H9 (cell line): ENCODE measurements around the gene TSPYL4. TPM values are rescaled to one million over a fixed set of nuclear protein-coding genes. Genes with fewer than 3 reads are reported as not detected.

Source experiments
- DNase-seq: peaks from one replicate; pipeline ENCODE4 v3.0.0-alpha.2; 2017
- H2AFZ ChIP-seq: one replicate; pipeline ENCODE4 v1.6.1; 2013; ENCODE audit warnings: mild to moderate bottlenecking, low read length, control low read depth, moderate library complexity
- H2AK5ac ChIP-seq: 2 replicates; pipeline ENCODE4 v1.6.1; 2013; ENCODE audit warnings: low read length, control low read depth, mixed read lengths; ENCODE audit not compliant: insufficient read length
- H2BK120ac ChIP-seq: one replicate; pipeline ENCODE4 v1.6.1; 2013; ENCODE audit warnings: low read depth, mild to moderate bottlenecking, low read length, control low read depth, inconsistent platforms; ENCODE audit not compliant: poor library complexity, severe bottlenecking
- H2BK12ac ChIP-seq: 2 replicates; pipeline ENCODE4 v1.6.1; 2013; ENCODE audit warnings: low read length, control low read depth, mixed read lengths, low read depth; ENCODE audit not compliant: insufficient read length
- H2BK15ac ChIP-seq: 2 replicates; pipeline ENCODE4 v1.6.1; 2013; ENCODE audit warnings: low read depth, low read length, control low read depth
- H2BK20ac ChIP-seq: one replicate; pipeline ENCODE4 v1.6.1; 2013; ENCODE audit warnings: low read depth, mild to moderate bottlenecking, low read length, control low read depth, inconsistent platforms; ENCODE audit not compliant: poor library complexity, severe bottlenecking
- H2BK5ac ChIP-seq: 2 replicates; pipeline ENCODE4 v1.6.1; 2013; ENCODE audit warnings: low read length, control low read depth, mixed read lengths; ENCODE audit not compliant: insufficient read length
- H3K14ac ChIP-seq: 2 replicates; pipeline ENCODE4 v1.6.1; 2013; ENCODE audit warnings: low read length, control low read depth; ENCODE audit not compliant: insufficient read depth
- H3K18ac ChIP-seq: 2 replicates; pipeline ENCODE4 v1.6.1; 2013; ENCODE audit warnings: low read depth, mild to moderate bottlenecking, mixed read lengths, low read length, control low read depth; ENCODE audit not compliant: insufficient read length
- H3K23ac ChIP-seq: 2 replicates; pipeline ENCODE4 v1.6.1; 2013; ENCODE audit warnings: low read length, control low read depth, mixed read lengths, low read depth; ENCODE audit not compliant: insufficient read length
- H3K23me2 ChIP-seq: 2 replicates; pipeline ENCODE4 v1.6.1; 2013; ENCODE audit warnings: low read depth, mild to moderate bottlenecking, mixed read lengths, low read length, control low read depth; ENCODE audit not compliant: insufficient read length, poor library complexity, severe bottlenecking
- H3K27ac ChIP-seq: 2 replicates; pipeline ENCODE4 v1.5.1; 2013; ENCODE audit warnings: low read length, control low read depth, mixed read lengths, low read depth; ENCODE audit not compliant: insufficient read length
- H3K27me3 ChIP-seq: 2 replicates; pipeline ENCODE4 v1.6.1; 2013; ENCODE audit warnings: low read length, control low read depth, inconsistent platforms; ENCODE audit not compliant: insufficient read depth
- H3K4ac ChIP-seq: 2 replicates; pipeline ENCODE4 v1.6.1; 2013; ENCODE audit warnings: low read depth, mild to moderate bottlenecking, control low read depth, inconsistent platforms, low read length, moderate library complexity
- H3K4me1 ChIP-seq: 2 replicates; pipeline ENCODE4 v1.6.1; 2013; ENCODE audit warnings: low read length, control low read depth, inconsistent platforms; ENCODE audit not compliant: insufficient read depth
- H3K4me2 ChIP-seq: 2 replicates; pipeline ENCODE4 v1.6.1; 2013; ENCODE audit warnings: low read length, control low read depth, mixed read lengths; ENCODE audit not compliant: insufficient read length, insufficient read depth
- H3K56ac ChIP-seq: 2 replicates; pipeline ENCODE4 v1.6.1; 2013; ENCODE audit warnings: low read depth, mild to moderate bottlenecking, mixed read lengths, low read length, control low read depth; ENCODE audit not compliant: insufficient read length
- H3K79me1 ChIP-seq: 2 replicates; pipeline ENCODE4 v1.6.1; 2013; ENCODE audit warnings: low read depth, mild to moderate bottlenecking, moderate library complexity, low read length, control low read depth, inconsistent platforms; ENCODE audit not compliant: insufficient read depth, poor library complexity, severe bottlenecking
- H3K79me2 ChIP-seq: 2 replicates; pipeline ENCODE4 v1.6.1; 2013; ENCODE audit warnings: low read length, control low read depth, inconsistent platforms; ENCODE audit not compliant: insufficient read depth
- H3K9ac ChIP-seq: 2 replicates; pipeline ENCODE4 v1.6.1; 2013; ENCODE audit warnings: low read length, control low read depth, mixed read lengths; ENCODE audit not compliant: insufficient read length; ENCODE audit errors: extremely low read depth
- H3K9me3 ChIP-seq: one replicate; pipeline ENCODE4 v1.6.1; 2013; ENCODE audit warnings: low read depth, low read length, inconsistent platforms; ENCODE audit not compliant: control insufficient read depth
- H3T11ph ChIP-seq: one replicate; pipeline ENCODE4 v1.6.1; 2013; ENCODE audit warnings: mild to moderate bottlenecking, low read length, control low read depth, inconsistent platforms
- H4K20me1 ChIP-seq: one replicate; pipeline ENCODE4 v1.6.1; 2013; ENCODE audit not compliant: control insufficient read depth, insufficient read length, insufficient read depth
- H4K5ac ChIP-seq: 2 replicates; pipeline ENCODE4 v1.6.1; 2013; ENCODE audit warnings: low read depth, mild to moderate bottlenecking, mixed read lengths, low read length, control low read depth; ENCODE audit not compliant: insufficient read length
- H4K8ac ChIP-seq: replicated peaks from 2 replicates; pipeline ENCODE4 v1.6.1; 2013; ENCODE audit warnings: low read length, control low read depth, mixed read lengths, low read depth; ENCODE audit not compliant: insufficient read length
- H4K91ac ChIP-seq: 2 replicates; pipeline ENCODE4 v1.6.1; 2013; ENCODE audit warnings: low read depth, mild to moderate bottlenecking, moderate library complexity, mixed read lengths, low read length, control low read depth; ENCODE audit not compliant: insufficient read length
- H3K27ac Mint-ChIP-seq, 3 experiments: 2 replicates in 2 of 3; 3 replicates in 1 of 3; pipeline ENCODE4 v1.8.0; 2020 to 2021; ENCODE audit warnings: mixed read lengths in 3 of 3, mild to moderate bottlenecking in 1 of 3, moderate library complexity in 1 of 3
- H3K27me3 Mint-ChIP-seq: 2 replicates; pipeline ENCODE4 v1.8.0; 2021; ENCODE audit warnings: low read depth, mild to moderate bottlenecking, moderate library complexity, mixed read lengths
- H3K36me3 Mint-ChIP-seq, 3 experiments: 2 replicates in 2 of 3; 3 replicates in 1 of 3; pipeline ENCODE4 v1.8.0; 2020 to 2021; ENCODE audit warnings: low read depth in 3 of 3, mixed read lengths in 3 of 3; ENCODE audit not compliant: insufficient read depth in 1 of 3
- H3K4me1 Mint-ChIP-seq, 2 experiments: 2 replicates each; pipeline ENCODE4 v1.8.0; 2020; ENCODE audit warnings: mixed read lengths in 2 of 2
- H3K4me3 Mint-ChIP-seq, 2 experiments: 2 replicates in 1 of 2; 3 replicates in 1 of 2; pipeline ENCODE4 v1.8.0; 2020 to 2021; ENCODE audit warnings: mild to moderate bottlenecking in 2 of 2, mixed read lengths in 2 of 2, moderate library complexity in 1 of 2
- H3K9me3 Mint-ChIP-seq, 2 experiments: 2 replicates in 1 of 2; 3 replicates in 1 of 2; pipeline ENCODE4 v1.8.0; 2020; ENCODE audit warnings: mild to moderate bottlenecking in 2 of 2, mixed read lengths in 2 of 2, moderate library complexity in 1 of 2
- CTCF ChIP-seq: fragments of 200-600 bp; sonication (generic); conservative IDR thresholded peaks from 3 replicates; pipeline ENCODE4 v1.8.0; 2021; ENCODE audit warnings: antibody characterized with exemption, mild to moderate bottlenecking
- WGBS: extraction: QIAGEN DNeasy Blood & Tissue Kit; methylation state at CpG from one replicate; pipeline ENCODE4 v1.1.7; 2013; ENCODE audit warnings: missing lambda C conversion rate, low lambda C conversion rate, mixed read lengths; ENCODE audit not compliant: insufficient read length; ENCODE audit errors: extremely low coverage; 5-methylcytosine and 5-hydroxymethylcytosine counted together
- total RNA-seq: library from RNA; stranded (reverse); gene quantifications from 2 replicates; pipeline ENCODE4 v1.2.1, GENCODE V29; 2021

Gene TSPYL4
- total RNA-seq, 1 experiment from 2014 or later: 19.0 TPM

- H3K23ac ChIP-seq: no peak overlapping the region
- no peaks in the 10 kb centered on the region for H3K79me2 ChIP-seq
- H3K14ac ChIP-seq: no peak overlapping the region
- no peaks in the 10 kb centered on the region for H3K79me1 ChIP-seq
- H2BK5ac ChIP-seq: no peak overlapping the region
- H3K56ac ChIP-seq: no peak overlapping the region
- H4K5ac ChIP-seq: no peak overlapping the region
- H2AFZ ChIP-seq: no peak overlapping the region
- H2BK15ac ChIP-seq: no peak overlapping the region
- H3T11ph ChIP-seq: no peak overlapping the region
- Mint-ChIP-seq H3K9me3 (no peaks in the 10 kb centered on the region), H3K36me3 (no peaks in the 10 kb centered on the region; a peak in 2 of 7 replicates), H3K27me3 (no peaks in the 10 kb centered on the region), H3K27ac (peak overlapping the region in 1 of 3 experiments; percentile 71; a peak in 2 of 7 replicates), H3K4me3 (no peak overlapping the region), H3K4me1 (no peaks in the 10 kb centered on the region)
- no peaks in the 10 kb centered on the region for H3K9me3 ChIP-seq
- no peak overlapping the region for H3K9ac ChIP-seq
- no peak overlapping the region for H3K18ac ChIP-seq
- no peaks in the 10 kb centered on the region for H3K23me2 ChIP-seq
- H2BK12ac ChIP-seq: no peak overlapping the region
- no peak overlapping the region for H3K4me2 ChIP-seq
- no peak overlapping the region for H2AK5ac ChIP-seq
- H4K91ac ChIP-seq: no peak overlapping the region
- TF ChIP-seq CTCF: peak; percentile 67
- H2BK120ac ChIP-seq: no peak overlapping the region
- no peak overlapping the region for H2BK20ac ChIP-seq
- no peak overlapping the region for H3K4ac ChIP-seq
- H4K20me1 ChIP-seq: no peaks in the 10 kb centered on the region
- no CpG with 5 or more reads among the region's 1 CpG for WGBS
- no peaks in the 10 kb centered on the region for H3K27me3 ChIP-seq
- no peak overlapping the region for H3K27ac ChIP-seq
- no peak for DNase-seq
- H3K4me1 ChIP-seq: no peaks in the 10 kb centered on the region
- H4K8ac ChIP-seq: no peak overlapping the region
These were observed 36.8 kb downstream of the TSPYL4 start for GRCh38 chr6:116217069-116217468.
